Posterior vena cava (tissue), 2 donors: Measurements from ENCODE around the gene ROMO1. TPM values are rescaled to one million over a fixed set of nuclear protein-coding genes. Genes with fewer than 3 reads are reported as not detected.
"Not testable (repeated sequence)": the region's sequence is repeated elsewhere in the genome, so short reads cannot be mapped to it uniquely, and the experiment has no call there.

ENCODE experiments used
- DNase-seq: peaks from one replicate; pipeline ENCODE4 v3.0.0-alpha.2; 2020; ENCODE audit warnings: low spot score
- intact Hi-C, 2 donors: fragments of 100-400 bp; cut with DNase I; formaldehyde crosslinking; loops; one replicate each; pipeline versions ENCODE4 v1.14.1 to v1.14.2; 2022 to 2023
- total RNA-seq, 2 donors: library from RNA; stranded (reverse); fragmentation: NEBNext Ultra II Directional; extraction: Animal tissue kit (Norgen Biotek cat#: 25700); gene quantifications; one replicate each; pipeline ENCODE4 v1.2.1, GENCODE V29; 2021
- donor health status: DM: yes; HTN: yes; CAD: no.
- donor health status: DM: yes; HTN: yes; CAD: no.

Gene ROMO1
- total RNA-seq, 2 donors from 2014 or later, result 126 TPM

GRCh38 chr20:35721621-35722020 lies 22.4 kb downstream of the ROMO1 start:
- no peak for DNase-seq
- intact Hi-C loops, result no loop called here

DNA sequence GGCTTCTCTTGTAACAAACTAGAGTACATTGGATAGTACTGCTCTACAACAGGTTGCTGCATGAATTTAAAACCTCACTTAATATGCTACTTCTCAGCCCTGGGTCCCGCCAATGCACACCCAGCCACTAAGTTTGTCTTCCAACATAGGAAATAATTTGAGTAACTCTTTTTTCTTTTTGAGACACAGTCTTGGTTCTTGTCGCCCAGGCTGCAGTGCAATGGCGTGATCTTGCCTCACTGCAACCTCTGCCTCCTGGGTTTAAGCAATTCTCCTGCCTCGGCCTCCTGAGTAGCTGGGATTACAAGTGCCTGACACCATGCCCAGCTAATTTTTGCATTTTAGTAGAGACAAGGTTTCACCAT lies 24.1 kb downstream of the ROMO1 start:
- intact Hi-C loops, DNase-seq: not testable (repeated sequence)

GRCh38 chr20:35723652-35724320 lies 24.6 kb downstream of the ROMO1 start:
- DNase-seq, intact Hi-C loops: not testable (repeated sequence)

DNA sequence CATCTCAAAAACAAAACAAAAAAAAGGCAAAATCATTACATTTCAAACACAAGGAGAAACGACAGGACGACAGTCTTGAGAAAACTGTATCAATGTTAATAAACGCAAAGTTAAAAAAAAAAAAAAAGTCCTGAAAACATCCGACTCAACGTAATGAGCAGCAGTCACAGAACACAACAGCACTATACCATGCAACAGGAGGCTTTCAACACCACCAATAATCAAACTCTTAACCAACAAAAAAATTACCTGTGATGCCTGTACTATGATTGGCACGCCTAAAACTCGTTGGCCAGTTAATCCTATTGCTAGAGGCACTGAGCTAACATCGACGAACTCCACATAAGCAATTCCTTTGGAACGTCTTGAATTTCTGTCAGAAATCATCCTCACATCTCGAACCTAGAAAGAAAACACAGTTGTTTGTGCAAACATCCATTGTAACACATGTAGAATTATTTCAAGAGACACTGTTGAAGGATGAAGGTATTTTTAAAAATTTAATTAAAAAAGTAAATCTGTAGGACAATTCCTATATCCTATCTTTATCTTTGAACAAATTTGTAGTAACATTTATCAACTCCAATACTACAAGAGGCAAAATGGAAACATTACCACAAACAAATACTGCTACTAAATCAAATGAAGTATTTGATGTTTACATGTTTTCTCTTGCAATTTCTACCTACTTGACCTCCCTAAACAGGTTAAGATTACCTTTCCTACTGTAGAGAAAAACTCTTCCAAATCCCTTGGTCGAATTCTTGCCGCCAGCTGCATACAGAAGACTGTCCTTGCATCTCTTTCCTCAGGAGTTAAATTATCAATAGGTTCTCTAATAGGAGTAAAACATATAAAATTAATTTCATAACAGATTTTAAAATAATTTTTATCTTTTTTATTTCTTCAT lies 25.4 kb downstream of the ROMO1 start:
- intact Hi-C loops, result no loop called here
- no peak for DNase-seq

- intact Hi-C loops, result no loop called here
- DNase-seq, result no peak
Observed at GRCh38 chr20:35726842-35727711, 27.9 kb downstream of the ROMO1 start.

DNA sequence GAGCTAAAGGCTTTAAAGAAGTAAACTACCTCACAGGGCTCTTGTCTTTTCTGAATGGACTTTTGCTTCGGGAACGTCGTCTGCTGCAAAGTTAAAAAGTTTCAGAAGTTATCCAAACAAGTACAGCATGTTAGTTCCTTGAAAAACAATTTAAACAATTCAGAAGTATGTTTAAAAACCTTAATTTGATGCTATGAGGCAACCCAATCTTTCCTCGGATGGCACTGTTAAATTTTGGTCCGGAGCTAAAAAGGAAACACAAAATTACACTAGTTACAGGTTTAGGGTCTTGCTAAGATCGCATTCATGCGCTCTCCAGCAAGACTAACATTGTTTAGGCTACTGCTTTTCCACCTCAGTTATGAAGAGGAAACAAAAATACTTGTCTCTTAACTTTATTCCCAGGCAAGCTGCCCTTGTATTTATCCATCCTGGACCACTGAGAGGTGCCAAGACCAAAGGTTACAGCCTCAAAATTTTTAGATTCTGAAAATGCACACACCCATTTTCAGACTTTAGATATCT lies 30.1 kb downstream of the ROMO1 start:
- intact Hi-C loops, result no loop called here
- no peak for DNase-seq

DNA sequence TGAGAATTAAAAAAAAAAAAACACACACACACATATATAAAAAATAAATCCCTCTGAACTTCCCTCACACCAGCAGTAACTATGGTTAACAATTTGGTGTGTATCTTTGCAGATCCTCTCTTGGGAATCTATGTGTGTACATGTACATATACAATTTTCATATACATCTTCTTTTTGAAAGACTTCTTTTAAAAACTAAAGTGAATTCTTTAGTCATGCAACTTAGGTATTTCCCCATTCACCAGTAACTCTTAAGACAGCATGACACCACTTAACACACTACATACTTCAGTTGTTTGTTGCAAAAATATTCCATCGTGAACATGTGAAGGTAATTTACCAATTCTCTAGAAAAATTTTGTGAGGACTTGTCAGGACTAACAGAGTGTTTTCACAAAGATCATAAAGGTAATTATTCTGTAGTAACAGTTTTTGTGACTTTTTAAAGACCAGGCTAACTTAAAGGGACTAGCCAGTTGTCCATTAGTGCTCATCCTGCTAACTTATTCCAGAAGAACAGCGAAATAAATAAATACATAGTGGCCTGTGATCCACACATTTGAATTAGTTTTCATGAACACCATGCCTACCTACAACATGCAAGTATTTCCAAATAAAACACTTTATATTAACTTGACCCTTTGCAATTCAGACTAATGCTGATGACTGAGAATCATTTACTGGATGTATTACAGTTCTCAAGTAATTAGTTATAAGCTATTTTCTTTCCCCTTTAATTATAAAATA lies 30.8 kb downstream of the ROMO1 start:
- no peak for DNase-seq
- intact Hi-C loops, result no loop called here

DNA sequence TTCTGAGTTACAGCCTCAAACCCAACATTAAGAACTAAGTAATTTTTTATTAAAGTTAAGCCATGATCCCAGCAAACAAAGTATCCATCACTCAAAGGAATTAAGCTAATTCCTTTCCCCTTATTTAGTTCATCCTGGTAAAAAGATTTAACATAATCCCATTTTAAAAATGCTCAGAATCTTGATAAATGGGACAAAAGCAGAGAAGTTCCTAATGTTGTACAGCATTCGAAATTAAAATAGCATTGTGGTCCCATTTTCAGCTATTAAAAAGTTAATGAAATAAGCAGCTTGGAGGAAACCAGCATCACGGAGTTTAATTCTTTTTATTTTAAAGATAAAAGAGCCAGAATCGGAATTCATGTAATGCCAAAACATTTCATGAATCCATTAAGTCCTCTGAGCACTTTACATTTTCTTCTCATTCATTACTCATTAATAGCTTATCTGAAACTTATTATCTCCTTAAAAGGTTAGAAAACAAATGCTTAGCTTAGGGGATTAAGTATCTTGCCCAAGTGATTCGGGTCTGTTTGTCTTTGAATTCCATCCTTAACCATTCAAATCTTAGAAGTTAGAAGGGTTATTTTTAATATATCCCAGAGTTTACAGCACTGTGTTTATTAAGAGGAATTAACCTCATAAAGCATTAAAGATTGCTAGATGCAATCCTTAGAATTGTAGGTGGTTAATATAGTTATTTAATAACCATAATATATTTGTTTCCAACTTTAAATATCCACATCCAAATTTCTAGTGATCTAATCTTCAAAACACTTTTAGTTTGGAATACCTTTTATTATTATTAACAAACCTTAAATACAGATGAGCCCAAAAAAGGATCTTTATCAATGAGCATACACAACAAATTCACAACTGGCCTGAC lies 31.6 kb downstream of the ROMO1 start:
- DNase-seq, result no peak
- intact Hi-C loops, result no loop called here

DNA sequence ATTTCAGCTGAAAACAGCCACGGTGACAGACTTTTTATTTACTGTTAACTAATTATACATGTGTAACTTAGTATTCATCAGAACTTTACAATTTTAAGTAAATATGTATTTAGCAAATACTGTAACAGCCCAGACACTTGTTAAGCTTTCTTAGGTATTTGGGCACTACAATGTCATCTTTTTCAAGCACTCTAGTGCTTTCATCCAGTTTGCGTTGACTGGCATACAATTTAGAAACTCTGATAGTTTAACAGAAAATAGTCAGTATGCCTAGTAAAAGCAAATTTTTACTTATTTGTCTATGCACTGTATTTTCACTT lies 32.2 kb downstream of the ROMO1 start:
- intact Hi-C loops, result no loop called here

DNA sequence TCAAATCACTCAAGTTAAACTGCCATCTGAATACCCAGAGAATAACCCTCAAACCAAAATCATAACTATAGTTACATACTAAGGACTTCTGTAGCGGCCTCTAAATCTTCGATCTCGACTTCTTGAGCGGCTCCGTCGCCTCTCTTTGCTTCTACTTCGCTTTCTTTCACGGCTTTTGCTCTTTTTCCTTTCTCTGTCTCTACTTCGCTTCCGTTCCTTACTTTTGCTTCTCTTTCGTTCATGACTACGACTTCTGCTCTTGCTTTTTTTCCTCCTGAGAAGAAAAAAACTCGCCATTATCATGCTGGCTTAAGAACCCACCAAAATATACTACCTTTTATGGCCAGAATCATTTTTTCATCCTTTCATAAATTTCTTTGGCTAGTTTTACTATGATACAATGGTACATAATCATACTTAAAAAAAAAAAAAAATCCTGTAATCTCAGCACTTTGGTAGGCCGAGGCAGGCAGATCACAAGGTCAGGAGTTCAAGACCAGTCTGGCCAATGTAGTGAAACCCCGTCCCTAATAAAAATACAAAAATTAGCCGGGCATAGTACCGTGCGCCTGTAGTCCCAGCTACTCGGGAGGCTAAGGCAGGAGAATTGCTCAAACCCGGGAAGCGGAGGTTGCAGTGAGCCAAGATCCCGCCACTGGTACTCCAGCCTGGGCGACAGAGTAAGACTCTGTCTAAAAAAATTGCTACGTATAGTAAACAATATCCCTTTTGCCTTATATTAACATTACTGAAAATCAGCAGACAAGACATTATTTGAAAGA lies 32.8 kb downstream of the ROMO1 start:
- intact Hi-C loops, result no loop called here
- no peak for DNase-seq

More for the DNA sequence above, 32.2 kb downstream of the ROMO1 start:
- DNase-seq, result no peak

- intact Hi-C loops, result no loop called here
Observed at GRCh38 chr20:35732644-35732982, 33.4 kb downstream of the ROMO1 start.

DNA sequence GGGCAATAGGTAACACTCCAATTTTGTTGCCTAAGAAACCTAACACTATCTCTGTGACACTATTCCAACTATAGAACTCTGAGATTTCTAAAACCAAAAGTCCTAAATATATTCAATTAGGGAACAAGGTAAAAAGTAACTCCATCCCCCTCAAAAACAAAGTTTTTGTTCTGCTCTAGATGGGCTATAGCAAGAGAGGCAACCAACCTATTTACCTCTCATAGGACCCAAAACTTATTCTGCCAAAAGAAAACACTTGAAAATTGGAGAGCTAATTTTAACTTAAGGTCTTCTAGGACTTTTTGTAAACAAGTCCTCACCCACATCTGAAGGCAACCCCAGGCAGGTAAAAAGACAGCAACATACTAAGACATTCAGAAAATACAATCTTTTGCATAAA lies 35.2 kb downstream of the ROMO1 start:
- intact Hi-C loops, result no loop called here
- no peak for DNase-seq

More at GRCh38 chr20:35732644-35732982, 33.4 kb downstream of the ROMO1 start:
- DNase-seq, result no peak

- no peak for DNase-seq
- intact Hi-C loops, result no loop called here
Observed at GRCh38 chr20:35734777-35735649, 35.8 kb downstream of the ROMO1 start.

- intact Hi-C loops, result no loop called here
- no peak for DNase-seq
Observed at GRCh38 chr20:35735826-35736470, 36.7 kb downstream of the ROMO1 start.

DNA sequence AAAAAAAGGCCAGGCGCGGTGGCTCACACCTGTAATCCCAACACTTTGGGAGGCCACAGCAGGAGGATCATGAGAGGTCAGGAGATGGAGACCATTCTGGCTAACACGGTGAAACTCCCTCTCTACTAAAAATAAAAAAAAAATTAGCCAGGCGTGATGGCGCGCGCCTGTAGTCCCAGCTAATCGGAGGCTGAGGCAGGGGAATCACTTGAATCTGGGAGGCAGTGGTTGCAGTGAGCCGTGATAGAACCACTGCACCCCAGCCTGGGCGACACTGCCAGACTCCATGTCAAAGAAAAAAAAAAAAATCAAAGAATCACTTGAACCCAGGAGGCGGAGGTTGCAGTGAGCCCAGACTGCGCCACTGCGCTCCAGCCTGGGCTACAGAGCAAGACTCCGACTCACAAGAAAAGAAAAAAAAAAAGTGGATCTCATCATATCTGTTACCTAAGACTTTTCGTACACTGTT lies 38.7 kb downstream of the ROMO1 start:
- DNase-seq, result no peak
- intact Hi-C loops, result no loop called here
